Thoracic aorta (tissue), 2 donors: ENCODE data around the gene S100A9. TPM values are rescaled to one million over a fixed set of nuclear protein-coding genes. Genes with fewer than 3 reads are reported as not detected.
A peak's percentile ranks its signal among the peaks of the same experiment; 100 is the strongest.

Experiments
- ATAC-seq: fragments of 150-250 bp; one replicate; pipeline ENCODE4 v1.8.0; 2017; ENCODE audit warnings: low read depth; ENCODE audit not compliant: insufficient number of reproducible peaks, low FRiP score
- DNase-seq: peaks from one replicate; pipeline ENCODE4 v3.0.0-alpha.2; 2020; ENCODE audit warnings: low spot score
- H3K27ac ChIP-seq, 2 donors: fragments of 200-600 bp; sonication (generic); 1 replicate in 1 of 2; 2 replicates in 1 of 2; pipeline ENCODE4 v1.5.1; 2016; ENCODE audit warnings: mild to moderate bottlenecking in 2 of 2, moderate library complexity in 2 of 2
- H3K27me3 ChIP-seq: fragments of 200-600 bp; sonication (generic); replicated peaks from 2 replicates; pipeline ENCODE4 v1.6.0; 2016; ENCODE audit warnings: mild to moderate bottlenecking; ENCODE audit not compliant: insufficient read depth
- H3K36me3 ChIP-seq: fragments of 200-600 bp; sonication (generic); one replicate; pipeline ENCODE4 v1.5.1; 2016
- H3K4me1 ChIP-seq, 2 donors: fragments of 200-600 bp; sonication (generic); 1 replicate in 1 of 2; 2 replicates in 1 of 2; pipeline versions ENCODE4 v1.5.1 to v1.6.0; 2016; ENCODE audit warnings: low read depth in 2 of 2, mild to moderate bottlenecking in 1 of 2; ENCODE audit not compliant: control insufficient read depth in 1 of 2
- H3K4me3 ChIP-seq: fragments of 200-600 bp; sonication (generic); 2 replicates; pipeline ENCODE4 v1.5.1; 2016; ENCODE audit warnings: mild to moderate bottlenecking
- H3K9me3 ChIP-seq: fragments of 200-600 bp; sonication (generic); 2 replicates; pipeline ENCODE4 v1.5.1; 2016
- total RNA-seq, 2 donors: library from RNA; depleted of rRNA; stranded (reverse); fragments of >200 nt; gene quantifications; one replicate each; pipeline versions ENCODE4 v1.1.0 to v1.2.3, GENCODE V29; 2016
- TF ChIP-seq, protein P1 (sequence below): fragments of 200-600 bp; sonication (generic); IDR thresholded peaks from one replicate; pipeline ENCODE4 v1.5.1; 2019; ENCODE audit warnings: antibody characterized with exemption

S100A9 gene
- total RNA-seq, 2 donors from 2014 or later, result 138 to 478 TPM

DNA sequence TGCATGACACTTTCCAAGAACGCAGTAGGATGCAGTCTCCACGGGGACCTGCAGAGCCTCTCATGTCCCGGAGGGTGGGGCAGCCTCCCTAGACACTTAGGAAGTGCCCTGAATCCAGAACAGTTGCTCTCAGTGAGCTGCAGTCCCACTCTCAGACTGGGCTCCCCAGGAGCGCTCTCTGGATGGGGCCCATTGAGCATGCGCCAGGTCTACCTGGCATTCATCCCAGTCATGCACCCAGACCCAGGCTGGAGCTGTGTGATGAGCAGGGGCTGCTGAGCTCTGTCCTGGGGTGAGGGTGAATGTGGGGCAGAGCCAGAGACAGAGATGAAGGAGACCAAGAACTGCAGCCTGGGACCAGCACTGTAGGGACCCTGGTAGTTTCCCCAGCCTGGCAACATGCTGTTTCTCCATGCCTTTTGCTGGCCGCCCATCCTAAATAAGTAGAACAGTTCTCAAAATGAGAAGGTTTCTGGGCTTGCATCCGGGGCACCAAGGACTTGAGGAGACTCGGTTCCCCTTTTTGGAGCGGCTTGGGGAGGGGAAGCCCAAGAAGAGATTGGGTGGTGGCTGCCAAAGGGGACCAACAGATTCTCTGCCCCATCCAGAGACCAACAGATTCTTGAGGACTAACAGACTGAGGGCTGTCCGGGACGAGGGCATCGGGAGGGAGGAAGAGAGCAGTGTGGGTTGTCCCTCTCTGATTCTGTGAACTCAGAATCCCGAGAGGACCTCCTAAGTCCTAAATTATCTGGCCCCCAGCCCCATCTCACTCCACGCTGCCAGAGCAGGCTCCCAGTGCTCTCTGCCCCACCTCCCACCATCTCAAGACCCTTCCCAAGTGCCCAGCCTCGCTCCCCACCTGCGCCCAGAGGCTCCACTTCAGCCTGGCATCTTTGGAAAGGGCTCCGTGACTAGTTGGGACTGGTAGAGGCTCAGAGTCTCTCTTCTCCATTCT, 8.0 kb upstream of the S100A9 start:
- Histone ChIP-seq H3K9me3 (no peaks in the 10 kb centered on the region), H3K4me3 (no peak overlapping the region), H3K4me1 (no peaks in the 10 kb centered on the region), H3K27me3 (no peaks in the 10 kb centered on the region), H3K27ac (no peak overlapping the region), H3K36me3 (no peaks in the 10 kb centered on the region)
- DNase-seq (no peak), ATAC-seq (no peak)
- TF ChIP-seq, protein P1, sequence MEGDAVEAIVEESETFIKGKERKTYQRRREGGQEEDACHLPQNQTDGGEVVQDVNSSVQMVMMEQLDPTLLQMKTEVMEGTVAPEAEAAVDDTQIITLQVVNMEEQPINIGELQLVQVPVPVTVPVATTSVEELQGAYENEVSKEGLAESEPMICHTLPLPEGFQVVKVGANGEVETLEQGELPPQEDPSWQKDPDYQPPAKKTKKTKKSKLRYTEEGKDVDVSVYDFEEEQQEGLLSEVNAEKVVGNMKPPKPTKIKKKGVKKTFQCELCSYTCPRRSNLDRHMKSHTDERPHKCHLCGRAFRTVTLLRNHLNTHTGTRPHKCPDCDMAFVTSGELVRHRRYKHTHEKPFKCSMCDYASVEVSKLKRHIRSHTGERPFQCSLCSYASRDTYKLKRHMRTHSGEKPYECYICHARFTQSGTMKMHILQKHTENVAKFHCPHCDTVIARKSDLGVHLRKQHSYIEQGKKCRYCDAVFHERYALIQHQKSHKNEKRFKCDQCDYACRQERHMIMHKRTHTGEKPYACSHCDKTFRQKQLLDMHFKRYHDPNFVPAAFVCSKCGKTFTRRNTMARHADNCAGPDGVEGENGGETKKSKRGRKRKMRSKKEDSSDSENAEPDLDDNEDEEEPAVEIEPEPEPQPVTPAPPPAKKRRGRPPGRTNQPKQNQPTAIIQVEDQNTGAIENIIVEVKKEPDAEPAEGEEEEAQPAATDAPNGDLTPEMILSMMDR, result no peak

DNA sequence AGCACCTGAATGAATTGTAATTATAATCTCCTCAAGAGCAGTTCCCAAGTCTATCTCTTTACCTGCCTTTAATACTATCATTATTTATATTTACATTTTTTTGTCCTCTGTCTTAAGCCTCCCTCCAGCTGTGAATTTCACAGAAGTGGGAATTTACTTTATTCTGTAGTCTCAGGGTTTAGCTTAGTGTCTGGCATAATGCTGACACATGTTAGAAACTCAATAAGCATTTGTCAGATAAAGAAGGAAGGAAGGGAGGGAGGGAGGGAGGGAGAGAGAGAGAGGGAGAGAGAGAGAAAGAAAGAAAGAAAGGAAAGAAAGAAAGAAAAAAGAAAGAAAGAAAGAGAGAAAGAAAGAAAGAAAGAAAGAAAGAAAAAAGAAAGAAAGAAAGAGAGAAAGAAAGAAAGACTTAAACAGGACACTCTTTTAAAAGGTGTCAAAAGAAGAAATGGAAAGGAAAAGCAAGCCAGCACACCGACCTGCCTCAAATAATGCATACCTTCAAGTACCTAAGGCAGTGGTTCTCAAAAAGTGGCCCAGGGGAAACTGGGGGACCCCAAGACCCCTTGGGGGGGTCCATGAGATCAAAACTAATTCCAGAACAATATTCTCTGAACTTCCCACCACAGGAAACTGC, 7.2 kb upstream of the S100A9 start:
- TF ChIP-seq, protein P1, result no peak
- H3K36me3 ChIP-seq, result no peaks in the 10 kb centered on the region
- ATAC-seq (no peak), DNase-seq (no peak)
- no peak overlapping the region for H3K4me3 ChIP-seq
- H3K4me1 ChIP-seq, result no peaks in the 10 kb centered on the region
- H3K9me3 ChIP-seq, result no peaks in the 10 kb centered on the region
- H3K27ac ChIP-seq, result no peak overlapping the region
- H3K27me3 ChIP-seq, result no peaks in the 10 kb centered on the region

DNA sequence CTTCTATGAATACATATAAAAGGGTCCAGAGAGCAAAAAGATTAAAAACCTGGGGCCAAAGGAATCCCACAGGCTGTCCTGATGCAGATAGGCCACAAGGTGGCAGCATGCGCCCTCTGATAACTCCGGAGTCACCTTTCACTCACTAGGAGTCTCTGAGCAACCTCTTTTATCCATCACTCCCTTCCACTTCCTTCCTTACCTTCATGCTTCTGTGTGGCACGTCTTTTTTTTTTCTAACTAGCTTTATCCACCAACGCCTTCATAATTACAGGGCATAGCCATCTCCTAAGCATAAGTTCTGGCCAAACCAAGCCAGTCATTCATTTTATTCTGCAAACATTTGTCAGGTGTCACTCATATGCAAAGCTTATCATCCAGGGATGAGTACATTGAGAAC, 5.1 kb upstream of the S100A9 start:
- no peaks in the 10 kb centered on the region for H3K27me3 ChIP-seq

DNA sequence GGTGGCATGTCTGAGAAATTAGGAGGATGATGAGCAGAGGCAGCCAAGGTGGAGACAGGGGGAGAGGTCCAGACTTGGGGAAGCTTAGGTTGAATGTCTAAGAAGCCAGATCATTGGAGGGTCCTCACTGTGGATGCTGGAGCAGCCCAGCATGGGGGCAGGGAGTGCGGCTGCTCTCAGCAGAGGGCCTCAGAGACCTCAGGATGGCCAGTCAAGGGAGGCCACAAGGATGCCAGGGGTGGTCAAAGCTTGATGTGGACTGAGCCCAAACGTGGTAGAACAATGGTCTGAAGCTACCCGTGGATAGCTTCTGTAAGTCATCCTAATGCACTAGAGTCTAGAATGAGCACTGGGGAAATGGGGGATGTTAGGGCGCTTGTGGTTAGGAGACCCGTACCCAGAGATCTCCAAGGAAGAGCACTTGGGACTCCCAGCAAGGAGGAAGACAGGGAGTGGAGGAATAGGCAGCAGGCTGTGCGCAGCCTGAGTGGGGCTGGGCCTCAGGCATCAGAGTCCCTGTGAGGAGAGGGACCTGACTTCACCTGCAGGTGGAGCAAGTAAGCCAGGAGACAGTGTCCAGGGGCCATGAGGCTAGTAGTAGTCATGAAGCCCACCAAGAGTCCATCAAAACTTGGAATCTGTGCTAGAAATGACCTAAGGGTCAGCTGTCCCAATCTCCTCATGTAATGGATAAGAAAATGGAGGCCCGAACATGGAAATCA, 4.3 kb upstream of the S100A9 start:
- no peaks in the 10 kb centered on the region for H3K4me1 ChIP-seq
- TF ChIP-seq, protein P1, result no peak
- no peaks in the 10 kb centered on the region for H3K9me3 ChIP-seq
- H3K4me3 ChIP-seq, result no peak overlapping the region
- ATAC-seq (no peak), DNase-seq (no peak)
- H3K27ac ChIP-seq, result no peak overlapping the region
- no peaks in the 10 kb centered on the region for H3K27me3 ChIP-seq
- H3K36me3 ChIP-seq, result no peaks in the 10 kb centered on the region

More for the DNA sequence above, 5.1 kb upstream of the S100A9 start:
- TF ChIP-seq, protein P1, result peak; percentile 91
- Histone ChIP-seq H3K36me3 (no peaks in the 10 kb centered on the region), H3K4me1 (no peaks in the 10 kb centered on the region), H3K27ac (no peak overlapping the region), H3K9me3 (no peaks in the 10 kb centered on the region), H3K4me3 (no peak overlapping the region)
- ATAC-seq (peak; percentile 70), DNase-seq (no peak)
